ENCODE data around the gene KAZALD1.

- TF ChIP-seq CTCF (IDR thresholded peaks at IDR 0.05) = no peak
- TF ChIP-seq POLR2AphosphoS5 (IDR thresholded peaks at IDR 0.05) = no peak
- TF ChIP-seq POLR2A (IDR thresholded peaks at IDR 0.05) = no peak
Observed at GRCh38 chr10:101013365-101013825, 48.4 kb upstream of the KAZALD1 start.
